GM23338 (cell line): ENCODE results near the gene TSHZ2. TPM values are rescaled to one million over a fixed set of nuclear protein-coding genes. Genes with fewer than 3 reads are reported as not detected.
A peak's percentile ranks its signal among the peaks of the same experiment; 100 is the strongest.

Source experiments
- ATAC-seq: fragments of 200-7000 bp; cut with Tn5 transposase; 3 replicates; pipeline ENCODE4 v1.9.1; 2020
- DNase-seq: peaks from one replicate; pipeline ENCODE4 v3.0.0-alpha.2; 2015; ENCODE audit warnings: low spot score
- H2AFZ ChIP-seq: fragments of 200-600 bp; sonication (generic); 2 replicates; pipeline ENCODE4 v1.8.0; 2016; ENCODE audit warnings: antibody characterized with exemption, mild to moderate bottlenecking, moderate library complexity
- H3F3A ChIP-seq: fragments of 200-600 bp; sonication (generic); replicated peaks from 2 replicates; pipeline ENCODE4 v1.8.0; 2017; ENCODE audit warnings: antibody characterized with exemption, mixed run types, low read depth
- H3K27ac ChIP-seq: fragments of 200-600 bp; sonication (generic); 2 replicates; pipeline ENCODE4 v1.6.1; 2016; ENCODE audit warnings: low read depth
- H3K27me3 ChIP-seq: fragments of 200-600 bp; sonication (generic); 2 replicates; pipeline ENCODE4 v1.8.0; 2016; ENCODE audit warnings: mild to moderate bottlenecking, mixed run types, moderate library complexity; ENCODE audit not compliant: insufficient read depth
- H3K36me3 ChIP-seq: fragments of 200-600 bp; sonication (generic); 2 replicates; pipeline ENCODE4 v1.8.0; 2016; ENCODE audit warnings: mild to moderate bottlenecking; ENCODE audit not compliant: insufficient read depth
- H3K4me1 ChIP-seq: fragments of 200-600 bp; sonication (generic); 2 replicates; pipeline ENCODE4 v1.8.0; 2016; ENCODE audit warnings: mild to moderate bottlenecking, moderate library complexity; ENCODE audit not compliant: insufficient read depth
- H3K4me2 ChIP-seq: fragments of 200-600 bp; sonication (generic); 2 replicates; pipeline ENCODE4 v1.7.1; 2017; ENCODE audit warnings: mixed run types
- H3K4me3 ChIP-seq: fragments of 200-600 bp; sonication (generic); 2 replicates; pipeline ENCODE4 v1.6.1; 2016; ENCODE audit warnings: mixed run types
- H3K79me2 ChIP-seq: fragments of 200-600 bp; sonication (generic); replicated peaks from 2 replicates; pipeline ENCODE4 v1.8.0; 2017; ENCODE audit warnings: mild to moderate bottlenecking; ENCODE audit not compliant: insufficient read depth
- H3K9me2 ChIP-seq: fragments of 200-600 bp; sonication (generic); 2 replicates; pipeline ENCODE4 v1.8.0; 2017; ENCODE audit not compliant: insufficient read depth
- H4K20me1 ChIP-seq: fragments of 200-600 bp; sonication (generic); replicated peaks from 2 replicates; pipeline ENCODE4 v1.8.0; 2017; ENCODE audit warnings: mild to moderate bottlenecking; ENCODE audit not compliant: insufficient read depth
- H3K27ac Mint-ChIP-seq: 2 replicates; pipeline ENCODE4 v1.8.0; 2020; ENCODE audit warnings: inconsistent platforms, mild to moderate bottlenecking, moderate library complexity, mixed read lengths
- H3K27me3 Mint-ChIP-seq: 3 replicates; pipeline ENCODE4 v1.8.0; 2022; ENCODE audit warnings: low read depth, mild to moderate bottlenecking, moderate library complexity, mixed read lengths, inconsistent platforms; ENCODE audit not compliant: insufficient read depth, poor library complexity
- H3K36me3 Mint-ChIP-seq: 3 replicates; pipeline ENCODE4 v1.8.0; 2021; ENCODE audit warnings: low read depth, mild to moderate bottlenecking, inconsistent platforms, moderate library complexity, mixed read lengths
- H3K4me1 Mint-ChIP-seq: 3 replicates; pipeline ENCODE4 v1.8.0; 2020; ENCODE audit warnings: mild to moderate bottlenecking, inconsistent platforms, mixed read lengths
- H3K4me3 Mint-ChIP-seq: 3 replicates; pipeline ENCODE4 v1.8.0; 2021; ENCODE audit warnings: moderate library complexity, mild to moderate bottlenecking, inconsistent platforms, mixed read lengths
- H3K9me3 Mint-ChIP-seq: 3 replicates; pipeline ENCODE4 v1.8.0; 2020; ENCODE audit warnings: moderate library complexity, mild to moderate bottlenecking, inconsistent platforms, mixed read lengths
- CREB1 ChIP-seq: fragments of 250-450 bp; sonication (Bioruptor Pico); IDR thresholded peaks from 2 replicates; pipeline ENCODE4 v1.5.0; 2020; ENCODE audit warnings: low read depth, mild to moderate bottlenecking, moderate library complexity
- CTCF ChIP-seq, 2 experiments: fragments of 200-600 bp in 1 of 2; sonication (generic) in 1 of 2; conservative IDR thresholded peaks; 2 replicates each; pipeline versions ENCODE4 v1.5.1 to v1.6.1; 2016 to 2017; ENCODE audit warnings: antibody characterized with exemption in 2 of 2, low read depth in 2 of 2, mild to moderate bottlenecking in 2 of 2, moderate library complexity in 1 of 2
- EZH2 ChIP-seq: fragments of 200-600 bp; sonication (generic); IDR thresholded peaks from one replicate; pipeline ENCODE4 v1.8.0; 2017; ENCODE audit warnings: antibody characterized with exemption, mild to moderate bottlenecking, low read depth; ENCODE audit not compliant: unreplicated experiment
- EZH2phosphoT487 ChIP-seq: fragments of 200-600 bp; sonication (generic); IDR thresholded peaks from one replicate; pipeline ENCODE4 v1.8.1; 2018; ENCODE audit warnings: antibody characterized with exemption; ENCODE audit not compliant: unreplicated experiment
- JUNB ChIP-seq: IDR thresholded peaks from one replicate; pipeline ENCODE4 v1.6.1; 2016; ENCODE audit warnings: antibody characterized with exemption; ENCODE audit not compliant: unreplicated experiment
- NANOG ChIP-seq: IDR thresholded peaks from 2 replicates; pipeline ENCODE4 v1.6.1; 2016; ENCODE audit warnings: antibody characterized with exemption, borderline replicate concordance
- POLR2AphosphoS5 ChIP-seq: IDR thresholded peaks from 2 replicates; pipeline ENCODE4 v1.6.1; 2016; ENCODE audit warnings: antibody characterized with exemption, low read depth
- STAT1 ChIP-seq: IDR thresholded peaks from one replicate; pipeline ENCODE4 v1.6.1; 2016; ENCODE audit warnings: antibody characterized with exemption; ENCODE audit not compliant: unreplicated experiment
- ZNF114 ChIP-seq: fragments of 250-450 bp; sonication (Bioruptor Pico); IDR thresholded peaks from 2 replicates; pipeline ENCODE4 v1.5.0; 2020; ENCODE audit warnings: mild to moderate bottlenecking, moderate library complexity
- polyA plus RNA-seq: library from polyadenylated mRNA; unstranded; fragments of >200 nt; fragmentation: Nextera tagmentation; extraction: Ambion mirVana; gene quantifications from 2 replicates; pipeline ENCODE4 v1.2.1, GENCODE V29; 2016
- total RNA-seq: library from RNA; depleted of rRNA; stranded (reverse); fragments of >200 nt; shearing (Covaris generic); gene quantifications from 2 replicates; pipeline ENCODE4 v1.2.3, GENCODE V29; 2014
- TF ChIP-seq, protein P1 (sequence below): IDR thresholded peaks from 2 replicates; pipeline ENCODE4 v1.6.1; 2016; ENCODE audit warnings: antibody characterized with exemption
- TF ChIP-seq, protein P2 (sequence below): fragments of 250-450 bp; sonication (Bioruptor Pico); IDR thresholded peaks from 2 replicates; pipeline ENCODE4 v1.5.0; 2020; ENCODE audit warnings: mild to moderate bottlenecking, moderate library complexity

TSHZ2 gene
- total and polyA plus RNA-seq, 2 experiments from 2014 or later = 0.49 to 1.3 TPM

GRCh38 chr20:53133628-53134027 lies 161.5 kb downstream of the TSHZ2 start:
- no peak overlapping the region for H3K27ac ChIP-seq
- Mint-ChIP-seq H3K36me3 (no peaks in the 10 kb centered on the region), H3K27ac (no peak overlapping the region), H3K9me3 (no peaks in the 10 kb centered on the region), H3K27me3 (peaks cover 2% of the 10 kb centered on the region), H3K4me1 (peaks cover 30% of the 10 kb centered on the region), H3K4me3 (no peak overlapping the region)
- ATAC-seq = no peak
- H4K20me1 ChIP-seq = no peaks in the 10 kb centered on the region
- no peaks in the 10 kb centered on the region for H3K36me3 ChIP-seq
- H3K79me2 ChIP-seq = no peaks in the 10 kb centered on the region
- no peak for TF ChIP-seq STAT1
- TF ChIP-seq EZH2phosphoT487 = no peak
- no peak for TF ChIP-seq POLR2AphosphoS5
- no peaks in the 10 kb centered on the region for H3F3A ChIP-seq
- no peaks in the 10 kb centered on the region for H3K27me3 ChIP-seq
- H3K9me2 ChIP-seq = no peaks in the 10 kb centered on the region
- H2AFZ ChIP-seq = no peak overlapping the region
- H3K4me3 ChIP-seq = no peak overlapping the region
- H3K4me1 ChIP-seq = peaks cover 22% of the 10 kb centered on the region
- DNase-seq = no peak
- H3K4me2 ChIP-seq = no peak overlapping the region

- H3K36me3 Mint-ChIP-seq = no peaks in the 10 kb centered on the region
- H3K4me3 ChIP-seq = no peak overlapping the region
- no peaks in the 10 kb centered on the region for H3K79me2 ChIP-seq
- H3K27me3 Mint-ChIP-seq = peaks cover 2% of the 10 kb centered on the region
- H3F3A ChIP-seq = no peaks in the 10 kb centered on the region
- peaks cover 29% of the 10 kb centered on the region for H3K4me1 Mint-ChIP-seq
- no peaks in the 10 kb centered on the region for H3K36me3 ChIP-seq
- H3K27ac ChIP-seq = no peak overlapping the region
- H4K20me1 ChIP-seq = no peaks in the 10 kb centered on the region
- H3K9me2 ChIP-seq = no peaks in the 10 kb centered on the region
- peaks cover 15% of the 10 kb centered on the region for H3K4me1 ChIP-seq
- H3K4me3 Mint-ChIP-seq = no peak overlapping the region
- no peaks in the 10 kb centered on the region for H3K9me3 Mint-ChIP-seq
- DNase-seq (no peak), ATAC-seq (no peak)
- H3K27ac Mint-ChIP-seq = no peak overlapping the region
- 0 out of 2 replicates have a peak overlapping the region, but pooled peaks have one; percentile 11 for H3K4me2 ChIP-seq
- H2AFZ ChIP-seq = no peak overlapping the region
- H3K27me3 ChIP-seq = no peaks in the 10 kb centered on the region
- TF ChIP-seq, protein P1, sequence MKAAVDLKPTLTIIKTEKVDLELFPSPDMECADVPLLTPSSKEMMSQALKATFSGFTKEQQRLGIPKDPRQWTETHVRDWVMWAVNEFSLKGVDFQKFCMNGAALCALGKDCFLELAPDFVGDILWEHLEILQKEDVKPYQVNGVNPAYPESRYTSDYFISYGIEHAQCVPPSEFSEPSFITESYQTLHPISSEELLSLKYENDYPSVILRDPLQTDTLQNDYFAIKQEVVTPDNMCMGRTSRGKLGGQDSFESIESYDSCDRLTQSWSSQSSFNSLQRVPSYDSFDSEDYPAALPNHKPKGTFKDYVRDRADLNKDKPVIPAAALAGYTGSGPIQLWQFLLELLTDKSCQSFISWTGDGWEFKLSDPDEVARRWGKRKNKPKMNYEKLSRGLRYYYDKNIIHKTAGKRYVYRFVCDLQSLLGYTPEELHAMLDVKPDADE = no peak
- TF ChIP-seq POLR2AphosphoS5 = no peak
- TF ChIP-seq JUNB = no peak
- TF ChIP-seq STAT1 = no peak
- TF ChIP-seq, protein P2, sequence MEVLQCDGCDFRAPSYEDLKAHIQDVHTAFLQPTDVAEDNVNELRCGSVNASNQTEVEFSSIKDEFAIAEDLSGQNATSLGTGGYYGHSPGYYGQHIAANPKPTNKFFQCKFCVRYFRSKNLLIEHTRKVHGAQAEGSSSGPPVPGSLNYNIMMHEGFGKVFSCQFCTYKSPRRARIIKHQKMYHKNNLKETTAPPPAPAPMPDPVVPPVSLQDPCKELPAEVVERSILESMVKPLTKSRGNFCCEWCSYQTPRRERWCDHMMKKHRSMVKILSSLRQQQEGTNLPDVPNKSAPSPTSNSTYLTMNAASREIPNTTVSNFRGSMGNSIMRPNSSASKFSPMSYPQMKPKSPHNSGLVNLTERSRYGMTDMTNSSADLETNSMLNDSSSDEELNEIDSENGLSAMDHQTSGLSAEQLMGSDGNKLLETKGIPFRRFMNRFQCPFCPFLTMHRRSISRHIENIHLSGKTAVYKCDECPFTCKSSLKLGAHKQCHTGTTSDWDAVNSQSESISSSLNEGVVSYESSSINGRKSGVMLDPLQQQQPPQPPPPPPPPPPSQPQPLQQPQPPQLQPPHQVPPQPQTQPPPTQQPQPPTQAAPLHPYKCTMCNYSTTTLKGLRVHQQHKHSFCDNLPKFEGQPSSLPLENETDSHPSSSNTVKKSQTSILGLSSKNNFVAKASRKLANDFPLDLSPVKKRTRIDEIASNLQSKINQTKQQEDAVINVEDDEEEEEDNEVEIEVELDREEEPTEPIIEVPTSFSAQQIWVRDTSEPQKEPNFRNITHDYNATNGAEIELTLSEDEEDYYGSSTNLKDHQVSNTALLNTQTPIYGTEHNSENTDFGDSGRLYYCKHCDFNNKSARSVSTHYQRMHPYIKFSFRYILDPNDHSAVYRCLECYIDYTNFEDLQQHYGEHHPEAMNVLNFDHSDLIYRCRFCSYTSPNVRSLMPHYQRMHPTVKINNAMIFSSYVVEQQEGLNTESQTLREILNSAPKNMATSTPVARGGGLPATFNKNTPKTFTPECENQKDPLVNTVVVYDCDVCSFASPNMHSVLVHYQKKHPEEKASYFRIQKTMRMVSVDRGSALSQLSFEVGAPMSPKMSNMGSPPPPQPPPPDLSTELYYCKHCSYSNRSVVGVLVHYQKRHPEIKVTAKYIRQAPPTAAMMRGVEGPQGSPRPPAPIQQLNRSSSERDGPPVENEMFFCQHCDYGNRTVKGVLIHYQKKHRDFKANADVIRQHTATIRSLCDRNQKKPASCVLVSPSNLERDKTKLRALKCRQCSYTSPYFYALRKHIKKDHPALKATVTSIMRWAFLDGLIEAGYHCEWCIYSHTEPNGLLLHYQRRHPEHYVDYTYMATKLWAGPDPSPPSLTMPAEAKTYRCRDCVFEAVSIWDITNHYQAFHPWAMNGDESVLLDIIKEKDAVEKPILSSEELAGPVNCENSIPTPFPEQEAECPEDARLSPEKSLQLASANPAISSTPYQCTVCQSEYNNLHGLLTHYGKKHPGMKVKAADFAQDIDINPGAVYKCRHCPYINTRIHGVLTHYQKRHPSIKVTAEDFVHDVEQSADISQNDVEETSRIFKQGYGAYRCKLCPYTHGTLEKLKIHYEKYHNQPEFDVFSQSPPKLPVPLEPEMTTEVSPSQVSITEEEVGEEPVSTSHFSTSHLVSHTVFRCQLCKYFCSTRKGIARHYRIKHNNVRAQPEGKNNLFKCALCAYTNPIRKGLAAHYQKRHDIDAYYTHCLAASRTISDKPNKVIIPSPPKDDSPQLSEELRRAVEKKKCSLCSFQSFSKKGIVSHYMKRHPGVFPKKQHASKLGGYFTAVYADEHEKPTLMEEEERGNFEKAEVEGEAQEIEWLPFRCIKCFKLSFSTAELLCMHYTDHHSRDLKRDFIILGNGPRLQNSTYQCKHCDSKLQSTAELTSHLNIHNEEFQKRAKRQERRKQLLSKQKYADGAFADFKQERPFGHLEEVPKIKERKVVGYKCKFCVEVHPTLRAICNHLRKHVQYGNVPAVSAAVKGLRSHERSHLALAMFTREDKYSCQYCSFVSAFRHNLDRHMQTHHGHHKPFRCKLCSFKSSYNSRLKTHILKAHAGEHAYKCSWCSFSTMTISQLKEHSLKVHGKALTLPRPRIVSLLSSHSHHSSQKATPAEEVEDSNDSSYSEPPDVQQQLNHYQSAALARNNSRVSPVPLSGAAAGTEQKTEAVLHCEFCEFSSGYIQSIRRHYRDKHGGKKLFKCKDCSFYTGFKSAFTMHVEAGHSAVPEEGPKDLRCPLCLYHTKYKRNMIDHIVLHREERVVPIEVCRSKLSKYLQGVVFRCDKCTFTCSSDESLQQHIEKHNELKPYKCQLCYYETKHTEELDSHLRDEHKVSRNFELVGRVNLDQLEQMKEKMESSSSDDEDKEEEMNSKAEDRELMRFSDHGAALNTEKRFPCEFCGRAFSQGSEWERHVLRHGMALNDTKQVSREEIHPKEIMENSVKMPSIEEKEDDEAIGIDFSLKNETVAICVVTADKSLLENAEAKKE (CRISPR knock-in tag) = no peak
- no peak for TF ChIP-seq CTCF (conservative IDR thresholded peaks at IDR 0.05; ENCODE audit: low read depth in 2 of 2)
- TF ChIP-seq EZH2 = no peak
- TF ChIP-seq EZH2phosphoT487 = no peak
- TF ChIP-seq NANOG = no peak
- TF ChIP-seq ZNF114 (CRISPR knock-in tag) = no peak
- TF ChIP-seq CREB1 (CRISPR knock-in tag) = no peak
Observed at GRCh38 chr20:53136473-53136872, 164.3 kb downstream of the TSHZ2 start.
